HG03108 (cell line): Measurements from ENCODE around the gene AFDN.
A peak's percentile ranks its signal among the peaks of the same experiment; 100 is the strongest.

ENCODE experiments used
- ATAC-seq: cut with Tn5 transposase; IDR thresholded peaks from one replicate; pipeline ENCODE4 v1.9.1; 2021; ENCODE audit warnings: moderate library complexity; ENCODE audit not compliant: unreplicated experiment

Gene AFDN

DNA sequence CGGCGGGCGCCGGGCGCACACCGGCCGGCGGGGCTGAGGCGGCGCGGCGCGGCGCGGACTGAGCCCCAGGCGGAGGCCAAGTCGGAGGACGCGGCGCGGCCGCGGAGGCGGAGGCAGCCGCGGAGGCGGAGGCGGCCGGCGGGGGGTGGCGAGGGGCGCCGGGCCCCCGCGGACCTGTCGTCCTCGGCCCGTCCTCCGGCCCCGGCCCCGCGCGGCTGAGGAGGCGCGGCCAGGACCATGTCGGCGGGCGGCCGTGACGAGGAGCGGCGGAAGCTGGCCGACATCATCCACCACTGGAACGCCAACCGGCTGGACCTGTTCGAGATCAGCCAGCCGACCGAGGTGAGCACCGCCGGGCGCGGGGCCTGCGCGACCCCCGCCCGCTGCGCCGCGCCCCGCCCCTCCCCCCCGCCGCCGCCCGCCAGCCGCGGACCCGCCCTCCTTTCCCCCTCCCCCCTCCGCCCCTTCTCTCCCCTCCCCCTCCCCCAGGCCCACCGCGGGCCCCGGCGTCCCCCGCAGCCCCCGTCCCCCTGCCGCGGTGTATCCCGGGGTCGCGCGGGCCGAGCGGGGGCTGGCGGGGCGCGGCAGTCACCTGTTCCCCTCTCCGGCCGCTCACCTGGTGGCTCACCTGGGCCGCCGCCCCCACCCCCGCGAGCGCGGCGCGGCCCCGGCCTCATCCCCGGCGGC is at the start of gene AFDN:
Gene AFDN (plus strand): TSS at position 16 of the 687 bp plus-strand sequence. CDS start 222 bp downstream, at position 238.
- ATAC-seq = peak; percentile 24

GRCh38 chr6:167778497-167779128 is 48.1 kb upstream of the AFDN start:
- ATAC-seq = no peak

GRCh38 chr6:167779129-167779992 is 47.4 kb upstream of the AFDN start:
- no peak for ATAC-seq

- ATAC-seq = no peak
Measured at GRCh38 chr6:167779993-167780655, 46.6 kb upstream of the AFDN start.

DNA sequence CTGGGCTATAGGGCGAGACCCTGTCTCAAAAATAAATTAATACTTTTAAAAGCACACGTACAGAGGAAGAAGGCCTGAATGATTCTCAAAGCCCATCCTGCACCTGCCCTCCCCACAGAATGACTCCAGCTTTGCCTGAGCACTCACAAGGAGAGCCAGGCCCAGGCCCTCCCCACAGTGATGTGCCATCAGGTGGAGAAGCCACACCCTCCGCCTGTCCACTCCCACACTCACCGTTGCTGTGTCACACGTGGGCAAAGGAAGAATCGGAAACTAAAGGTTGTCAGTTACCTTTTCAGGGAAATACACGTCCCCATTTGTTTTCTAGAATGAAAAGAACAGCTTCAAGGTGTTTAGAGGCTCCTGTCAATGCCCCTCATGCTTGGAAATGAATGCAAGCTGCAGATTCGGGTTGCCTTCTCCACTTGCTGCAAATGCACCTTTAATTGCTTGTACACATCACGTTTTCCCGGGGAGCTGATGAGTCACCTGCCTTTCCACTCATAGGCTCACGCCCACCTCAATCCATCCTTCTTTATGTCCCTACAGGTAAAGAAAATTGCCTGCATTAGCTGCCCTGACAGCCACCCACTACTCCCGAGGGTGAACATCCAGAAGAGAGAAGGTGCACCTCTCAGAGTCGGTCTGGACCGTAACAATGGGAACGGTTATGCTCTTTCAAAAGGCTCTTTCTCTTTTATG is 45.5 kb upstream of the AFDN start:
- ATAC-seq = no peak

GRCh38 chr6:167781868-167782267 is 44.8 kb upstream of the AFDN start:
- no peak for ATAC-seq

DNA sequence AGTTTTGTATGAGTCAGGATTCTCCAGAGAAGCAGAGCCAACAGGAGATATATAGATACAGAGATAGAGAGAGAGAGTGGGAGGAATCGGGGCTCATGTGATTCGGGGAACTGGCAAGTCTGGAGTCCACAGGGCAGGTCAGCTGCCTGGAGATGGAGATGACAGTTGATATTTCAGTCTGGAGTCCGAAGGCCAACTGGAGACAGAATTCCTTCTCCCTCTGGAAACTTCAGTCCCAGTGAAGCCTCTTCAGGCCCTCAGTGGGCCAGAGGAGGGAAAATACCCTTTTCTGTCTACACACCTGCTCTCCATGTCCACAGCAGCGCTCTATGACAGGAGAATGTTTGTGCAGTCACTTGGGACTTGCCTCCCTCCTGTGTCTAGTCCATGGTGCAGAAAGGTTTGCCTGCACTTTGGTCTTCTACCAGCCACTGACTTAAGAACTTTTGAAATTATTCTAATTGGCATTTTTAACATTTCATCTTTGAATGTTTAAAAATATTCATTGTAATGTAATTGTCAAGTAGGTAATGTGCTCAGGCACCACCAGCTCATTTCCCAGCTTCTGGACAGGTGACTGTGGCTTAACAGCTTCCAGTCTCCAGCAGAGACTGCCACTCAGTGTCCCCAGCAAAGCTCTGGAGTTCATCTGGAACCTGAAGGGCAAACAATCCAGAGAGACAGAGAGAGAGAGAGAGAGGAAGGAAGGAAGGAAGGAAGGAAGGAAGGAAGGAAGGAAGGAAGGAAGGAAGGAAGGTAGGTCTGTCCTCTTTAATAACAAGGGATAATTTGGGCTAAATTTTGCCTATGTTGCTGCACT is 43.8 kb upstream of the AFDN start:
- ATAC-seq = no peak

DNA sequence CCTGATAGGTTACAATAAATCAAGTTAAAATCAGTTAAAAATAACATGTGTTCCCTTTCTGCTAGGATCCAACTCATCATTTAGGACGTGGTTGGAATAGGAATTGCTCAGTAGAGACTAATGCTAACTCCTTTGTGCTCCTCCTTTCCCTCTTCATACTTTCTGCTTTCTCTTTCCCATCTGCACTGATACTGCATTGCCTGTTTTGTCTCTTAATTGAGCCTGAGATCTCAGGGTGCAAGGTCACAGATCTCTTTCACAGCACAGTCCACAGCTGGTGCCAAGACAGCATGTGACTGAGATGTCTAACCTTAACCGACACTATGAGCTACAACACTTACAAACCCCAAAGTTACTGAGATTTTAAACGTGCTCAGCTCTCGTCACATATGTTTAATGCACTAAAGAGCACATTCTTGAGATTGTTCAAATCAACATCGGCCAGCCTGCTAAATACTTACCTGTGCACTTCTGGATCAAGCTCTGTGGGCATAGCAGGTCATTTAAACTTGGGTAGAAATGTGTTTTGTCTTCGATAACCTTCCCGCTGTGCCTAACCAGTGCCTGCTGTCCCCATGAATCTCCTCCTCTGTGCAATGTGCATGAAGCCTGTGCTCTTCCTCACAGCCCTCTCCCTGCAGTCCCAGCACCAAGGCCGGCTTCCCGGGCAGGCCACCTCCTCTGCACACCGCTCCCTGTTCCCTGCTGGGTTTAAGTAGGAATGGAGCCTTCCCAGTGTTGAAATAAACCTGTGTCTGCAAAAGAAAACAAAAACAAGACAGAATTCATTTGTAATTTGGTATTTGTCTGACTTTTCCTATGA is 39.6 kb upstream of the AFDN start:
- ATAC-seq = no peak

DNA sequence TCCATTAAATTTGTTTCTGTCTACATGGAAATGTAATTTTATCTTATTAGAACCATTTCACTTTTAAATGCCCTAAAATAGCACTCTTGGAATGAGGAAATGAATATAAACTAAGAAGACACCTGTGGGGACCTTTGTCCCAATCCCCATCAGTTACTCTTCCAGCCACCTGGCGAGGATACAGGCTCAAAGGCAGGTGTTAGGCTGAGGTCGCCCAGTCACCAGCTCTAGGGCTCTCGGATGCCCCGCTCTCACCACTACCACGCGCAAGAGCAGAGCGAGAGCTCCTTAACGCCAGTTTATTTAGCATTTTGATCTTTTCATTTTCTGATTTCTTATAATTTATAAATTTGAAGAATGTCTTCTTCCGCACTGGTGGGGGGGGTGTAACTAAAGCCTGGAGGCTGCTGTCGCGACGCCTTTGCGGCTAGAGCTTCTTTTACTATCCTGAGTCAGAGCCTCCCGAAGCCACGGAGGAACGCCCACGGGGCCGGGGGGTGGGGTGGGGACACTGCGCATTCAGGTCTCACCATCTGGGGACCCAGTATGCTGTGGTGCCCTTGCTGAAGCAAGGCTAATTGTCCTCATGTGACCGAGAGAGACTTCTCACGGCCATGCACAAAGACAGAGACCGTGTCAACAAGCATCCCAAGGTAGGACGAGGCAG is 38.7 kb upstream of the AFDN start:
- ATAC-seq = no peak

- no peak for ATAC-seq
Measured at GRCh38 chr6:167788563-167788903, 38.2 kb upstream of the AFDN start.

- ATAC-seq = no peak
Measured at GRCh38 chr6:167789358-167789757, 37.4 kb upstream of the AFDN start.

DNA sequence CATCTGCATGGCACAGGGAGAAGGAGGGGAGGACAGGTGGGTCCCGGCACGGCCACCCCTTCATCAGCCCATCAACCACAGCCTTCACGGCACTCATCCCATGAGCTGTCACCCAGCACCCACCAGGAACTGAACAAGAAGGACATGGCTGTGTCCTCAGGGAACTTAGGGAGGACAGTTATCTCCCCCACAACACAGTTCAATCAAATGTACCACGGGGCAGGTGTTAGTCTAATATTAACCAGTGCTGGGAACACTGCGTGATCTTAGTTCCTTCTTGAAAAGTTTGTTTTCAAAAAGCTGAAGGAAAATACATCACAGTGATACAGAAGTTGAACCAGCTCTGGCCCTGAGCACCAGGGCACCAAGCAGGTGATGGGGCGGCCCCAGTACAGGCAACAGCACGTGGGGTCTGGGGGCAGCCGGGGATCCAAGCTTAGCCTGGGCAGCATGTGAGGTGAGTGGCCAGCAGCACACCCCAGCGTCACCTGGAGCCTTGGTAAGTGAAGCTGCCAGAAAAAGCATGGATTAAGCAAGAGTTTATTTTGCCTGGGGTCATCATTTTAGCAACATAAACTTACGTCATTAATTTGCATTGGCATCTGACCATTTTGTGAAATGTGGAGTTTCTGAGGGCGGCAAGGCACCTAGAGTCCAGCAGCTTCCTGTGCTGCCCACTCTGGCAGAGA is 35.5 kb upstream of the AFDN start:
- ATAC-seq = no peak

- ATAC-seq = no peak
Measured at GRCh38 chr6:167791780-167792478, 34.8 kb upstream of the AFDN start.

GRCh38 chr6:167793421-167793820 is 33.3 kb upstream of the AFDN start:
- no peak for ATAC-seq

GRCh38 chr6:167794161-167795157 is 32.3 kb upstream of the AFDN start:
- ATAC-seq = no peak

DNA sequence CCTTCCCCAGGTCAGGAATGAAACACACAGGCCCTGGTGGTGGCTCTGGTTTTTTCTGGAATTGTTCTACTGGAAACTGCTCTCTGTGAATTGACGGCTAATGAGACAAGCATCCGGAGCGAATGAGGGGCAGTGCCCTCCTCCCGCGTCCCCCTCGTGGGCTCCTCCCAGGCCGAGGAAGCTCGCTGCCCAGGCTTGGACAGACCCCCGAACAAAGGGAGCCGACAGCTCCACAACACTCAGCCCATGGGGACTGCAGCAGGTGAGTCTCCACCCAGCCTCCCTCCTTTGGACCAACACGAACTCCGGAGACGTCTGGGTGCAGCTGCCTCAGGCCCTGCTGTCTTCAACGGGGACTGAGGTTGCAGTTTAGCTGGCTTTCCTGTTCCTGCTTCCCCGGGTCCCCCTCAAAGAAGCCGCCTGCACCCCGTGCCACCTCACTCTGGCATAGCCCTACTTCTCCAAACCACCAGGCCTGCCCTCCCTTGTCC is 31.3 kb upstream of the AFDN start:
- ATAC-seq = no peak
